ENCODE data around the gene TMOD3.

- TF ChIP-seq EZH2 (IDR thresholded peaks at IDR 0.05; ENCODE audit: borderline replicate concordance), result no peak
- TF ChIP-seq CTCF (IDR thresholded peaks at IDR 0.05; ENCODE audit: poor library complexity), result no peak
These were observed 4.3 kb downstream of the TMOD3 start for GRCh38 chr15:51833772-51834171.
